Measurements from ENCODE around the gene ZNF766.

DNA sequence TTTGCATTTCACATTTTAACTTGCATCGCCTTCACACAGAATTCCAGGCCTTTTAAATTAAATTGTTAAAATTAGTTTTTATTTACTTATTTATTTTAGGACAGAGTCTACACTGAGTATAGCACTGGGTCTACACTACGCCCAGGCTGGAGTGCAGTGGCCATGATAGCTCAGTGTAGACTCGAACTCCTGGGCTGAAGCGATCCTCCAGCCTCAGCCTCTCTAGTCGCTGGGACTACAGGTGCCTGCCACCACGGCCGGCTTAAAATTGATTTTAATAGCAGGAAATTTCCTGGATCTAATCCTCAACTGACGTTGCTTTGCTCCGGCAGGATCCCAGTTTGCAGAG is 66.4 kb downstream of the ZNF766 start:
- no peak for TF ChIP-seq POLR2A (IDR thresholded peaks at IDR 0.05)
- TF ChIP-seq, protein P1, sequence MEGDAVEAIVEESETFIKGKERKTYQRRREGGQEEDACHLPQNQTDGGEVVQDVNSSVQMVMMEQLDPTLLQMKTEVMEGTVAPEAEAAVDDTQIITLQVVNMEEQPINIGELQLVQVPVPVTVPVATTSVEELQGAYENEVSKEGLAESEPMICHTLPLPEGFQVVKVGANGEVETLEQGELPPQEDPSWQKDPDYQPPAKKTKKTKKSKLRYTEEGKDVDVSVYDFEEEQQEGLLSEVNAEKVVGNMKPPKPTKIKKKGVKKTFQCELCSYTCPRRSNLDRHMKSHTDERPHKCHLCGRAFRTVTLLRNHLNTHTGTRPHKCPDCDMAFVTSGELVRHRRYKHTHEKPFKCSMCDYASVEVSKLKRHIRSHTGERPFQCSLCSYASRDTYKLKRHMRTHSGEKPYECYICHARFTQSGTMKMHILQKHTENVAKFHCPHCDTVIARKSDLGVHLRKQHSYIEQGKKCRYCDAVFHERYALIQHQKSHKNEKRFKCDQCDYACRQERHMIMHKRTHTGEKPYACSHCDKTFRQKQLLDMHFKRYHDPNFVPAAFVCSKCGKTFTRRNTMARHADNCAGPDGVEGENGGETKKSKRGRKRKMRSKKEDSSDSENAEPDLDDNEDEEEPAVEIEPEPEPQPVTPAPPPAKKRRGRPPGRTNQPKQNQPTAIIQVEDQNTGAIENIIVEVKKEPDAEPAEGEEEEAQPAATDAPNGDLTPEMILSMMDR (IDR thresholded peaks at IDR 0.05): no peak

All from breast epithelium (tissue), 3 donors.